GM12874 (cell line): Measurements from ENCODE around the gene MYH14.

Source experiments
- CTCF ChIP-seq: IDR thresholded peaks from 2 replicates; pipeline ENCODE4 v1.5.1; 2011; ENCODE audit warnings: low read depth, mild to moderate bottlenecking, control low read depth, low read length, moderate library complexity; ENCODE audit not compliant: insufficient read depth

Gene MYH14

GRCh38 chr19:50309396-50310125 lies 106.1 kb downstream of the MYH14 start:
- no peak for TF ChIP-seq CTCF

GRCh38 chr19:50310759-50311465 lies 107.5 kb downstream of the MYH14 start:
- TF ChIP-seq CTCF: no peak

- TF ChIP-seq CTCF: no peak
Measured at GRCh38 chr19:50311723-50312635, 108.6 kb downstream of the MYH14 start.

- no peak for TF ChIP-seq CTCF
Measured at GRCh38 chr19:50312967-50313811, 109.8 kb downstream of the MYH14 start.

GRCh38 chr19:50313812-50314536 lies 110.6 kb downstream of the MYH14 start:
- no peak for TF ChIP-seq CTCF

- no peak for TF ChIP-seq CTCF
Measured at GRCh38 chr19:50314724-50315708, 111.6 kb downstream of the MYH14 start.
